GM18870 (cell line): ENCODE data around the gene TRIP4.
"Not testable (repeated sequence)": the region's sequence is repeated elsewhere in the genome, so short reads cannot be mapped to it uniquely, and the experiment has no call there.

Source experiments
- ATAC-seq: cut with Tn5 transposase; IDR thresholded peaks from one replicate; pipeline ENCODE4 v1.9.1; 2021; ENCODE audit warnings: moderate library complexity; ENCODE audit not compliant: unreplicated experiment

The TRIP4 gene

DNA sequence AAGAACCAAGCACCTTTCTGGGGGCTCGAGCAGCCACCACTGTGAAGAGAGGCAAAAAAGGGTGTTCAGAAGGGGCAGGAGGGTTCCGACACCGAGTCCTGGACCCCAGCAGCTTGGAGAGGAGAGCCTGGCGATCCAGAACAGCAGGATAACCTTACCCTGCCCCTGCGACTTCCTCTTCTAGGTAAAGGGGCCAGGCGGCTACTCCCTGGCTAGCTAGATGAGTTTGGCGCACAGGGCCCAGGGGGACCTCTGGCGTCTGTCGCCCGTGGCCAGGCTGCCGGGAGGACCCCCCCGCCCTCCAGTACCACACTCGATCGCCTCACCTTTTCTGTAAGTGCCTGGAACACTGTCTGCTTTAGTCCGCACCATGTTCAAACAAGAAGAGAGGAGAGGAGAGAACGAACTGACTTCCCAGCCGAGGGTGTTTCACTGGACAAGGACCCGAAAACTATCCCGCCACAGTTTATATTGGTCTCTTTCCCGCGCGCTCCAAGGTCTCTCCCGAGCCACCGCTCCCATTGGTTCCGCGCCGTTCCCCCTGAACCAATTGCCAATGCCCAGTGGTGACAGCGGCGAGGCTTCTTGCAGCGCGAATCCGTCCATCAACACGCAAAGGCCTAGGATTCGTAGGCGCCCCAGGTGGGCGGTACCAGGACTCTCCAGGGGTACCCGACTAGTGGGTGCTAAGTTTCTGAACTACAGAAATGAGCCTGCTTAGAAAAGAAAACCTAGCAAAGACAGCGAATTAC lies 6.5 kb upstream of the TRIP4 start, which contains the start of gene PCLAF:
PCLAF (minus strand) TSS at position 442 of the 752 bp plus-strand sequence; CDS start at position 372, 70 bp downstream.
- ATAC-seq = peak; percentile 77

DNA sequence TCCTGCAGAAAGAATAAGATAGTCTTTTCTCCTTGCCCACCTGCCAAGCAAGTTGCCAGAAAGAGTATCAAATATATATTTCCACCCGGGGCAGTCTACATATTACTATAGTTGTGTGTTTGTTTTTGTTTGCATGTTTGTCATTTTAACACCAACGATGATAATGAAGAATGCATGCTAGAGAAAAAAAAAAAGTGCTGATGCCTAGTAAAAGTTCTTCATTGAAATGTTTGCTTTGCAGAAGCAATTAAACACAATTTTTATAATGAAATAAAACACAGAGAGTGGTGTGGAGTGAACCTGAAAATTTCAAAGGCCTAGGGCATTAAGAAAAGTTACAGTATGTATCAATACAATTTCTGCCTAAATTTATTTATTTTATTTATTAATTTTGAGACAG lies 3.9 kb upstream of the TRIP4 start:
- no peak for ATAC-seq

DNA sequence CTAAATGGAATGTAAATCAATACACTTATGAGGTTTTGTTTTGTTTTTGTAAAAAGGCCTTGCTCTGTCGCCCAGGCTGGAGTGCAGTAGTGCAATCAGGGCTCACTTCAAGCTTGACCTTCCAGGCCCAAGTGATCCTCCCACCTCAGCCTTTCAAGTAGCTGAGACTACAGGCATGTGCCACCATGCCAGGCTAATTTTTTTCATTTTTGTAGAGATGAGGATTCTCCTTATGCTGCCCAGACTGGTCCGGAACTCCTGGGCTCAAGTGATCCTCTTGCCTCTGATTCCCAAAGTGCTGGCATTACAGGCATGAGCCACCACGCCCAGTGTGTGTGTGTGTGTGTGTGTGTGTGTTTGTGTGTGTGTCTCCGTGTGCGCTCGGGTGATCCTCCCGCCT lies 1.3 kb upstream of the TRIP4 start:
- ATAC-seq = no peak

DNA sequence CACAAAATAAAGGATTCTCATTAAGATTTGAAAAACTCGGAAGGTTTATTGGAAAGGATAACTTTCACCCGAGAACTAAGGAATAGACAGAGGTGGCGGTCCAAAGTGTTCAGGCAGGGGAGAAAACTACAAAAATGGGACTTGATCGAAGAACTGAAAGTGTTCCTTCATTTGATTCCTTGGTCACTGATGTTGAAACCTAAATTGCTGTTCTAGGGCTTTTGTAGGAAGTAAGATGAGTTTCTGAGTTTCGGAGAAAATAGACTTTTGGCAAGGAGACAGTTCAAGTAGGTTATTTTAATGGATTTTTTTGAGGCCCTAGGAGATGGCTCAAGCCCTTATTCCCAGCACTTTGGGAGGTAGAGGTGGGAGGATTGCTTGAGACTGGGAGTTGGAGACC lies 1.4 kb downstream of the TRIP4 start:
- ATAC-seq = no peak

DNA sequence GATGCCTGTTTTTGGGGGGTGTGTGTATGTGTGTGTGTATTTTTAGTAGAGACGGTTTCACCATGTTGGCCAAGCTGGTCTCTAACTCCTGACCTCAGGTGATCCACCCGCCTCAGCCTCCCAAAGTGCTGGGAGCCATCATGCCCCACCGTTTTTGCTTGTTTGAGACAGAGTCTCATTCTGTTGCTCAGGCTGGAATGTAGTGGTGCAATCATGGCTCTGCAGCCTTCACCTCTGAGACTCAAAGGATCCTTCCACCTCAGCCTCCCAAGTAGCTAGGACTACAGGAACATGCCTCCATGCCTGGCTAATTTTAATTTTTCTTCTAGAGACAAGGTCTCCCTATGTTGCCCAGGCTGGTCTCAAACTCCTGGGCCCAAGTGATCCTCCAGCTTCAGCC lies 4.8 kb downstream of the TRIP4 start:
- ATAC-seq = not testable (repeated sequence)

DNA sequence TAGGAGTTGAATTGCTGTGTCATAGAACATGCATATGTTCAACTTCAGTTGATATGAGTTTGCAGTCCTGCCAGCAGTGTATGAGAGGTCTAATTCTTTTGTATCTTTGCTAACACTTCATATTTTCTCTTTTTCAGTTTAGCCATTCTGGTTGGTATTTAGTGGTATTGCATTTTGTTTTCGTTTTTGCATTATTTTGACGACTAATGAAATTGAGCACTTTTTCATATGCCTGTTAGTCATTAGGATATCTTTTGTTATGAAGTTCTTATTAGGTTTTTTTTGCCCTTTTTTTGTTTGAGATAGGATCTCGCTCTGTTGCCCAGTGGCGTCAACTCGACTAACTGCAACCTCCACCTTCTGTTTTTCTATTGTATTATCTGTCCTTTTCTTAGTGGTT lies 9.2 kb downstream of the TRIP4 start:
- no peak for ATAC-seq

DNA sequence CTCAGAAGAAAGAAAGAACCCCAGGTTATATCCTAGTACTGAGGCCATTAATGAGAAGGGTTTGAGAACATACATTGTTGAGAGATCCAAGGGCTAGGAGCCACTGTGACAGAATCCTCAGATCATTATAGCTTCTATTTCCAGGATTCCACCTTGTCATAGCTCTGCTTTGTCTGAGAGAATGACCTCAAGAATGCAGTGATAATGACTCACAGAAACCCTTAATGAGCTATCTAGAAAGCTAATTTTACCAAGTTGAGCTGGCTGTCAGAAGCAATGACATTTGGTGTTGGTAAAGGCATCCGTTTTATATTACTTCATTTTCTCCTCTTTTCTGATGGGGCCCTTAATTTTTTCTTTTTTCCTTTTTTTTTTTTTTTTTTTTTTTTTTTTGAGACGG lies 10.9 kb downstream of the TRIP4 start:
- ATAC-seq = no peak

DNA sequence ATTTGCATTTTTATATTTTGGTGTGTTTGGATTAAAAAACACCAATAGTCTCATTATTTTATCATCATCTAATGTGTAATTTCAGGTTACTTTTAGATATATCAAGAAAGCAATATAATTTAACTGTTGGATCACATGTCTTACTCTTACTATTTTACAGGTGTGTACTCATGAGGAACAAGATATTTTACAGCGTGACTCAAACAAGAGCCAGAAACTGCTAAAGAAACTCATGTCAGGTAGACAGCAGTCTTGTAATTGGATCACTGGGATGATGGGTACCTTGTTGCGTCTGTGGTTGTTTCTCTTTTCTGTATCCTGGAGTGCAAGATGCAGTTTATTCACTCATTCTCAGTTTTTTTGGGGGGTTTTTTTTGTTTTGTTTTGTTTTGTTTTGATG lies 12.9 kb downstream of the TRIP4 start:
- ATAC-seq = no peak

DNA sequence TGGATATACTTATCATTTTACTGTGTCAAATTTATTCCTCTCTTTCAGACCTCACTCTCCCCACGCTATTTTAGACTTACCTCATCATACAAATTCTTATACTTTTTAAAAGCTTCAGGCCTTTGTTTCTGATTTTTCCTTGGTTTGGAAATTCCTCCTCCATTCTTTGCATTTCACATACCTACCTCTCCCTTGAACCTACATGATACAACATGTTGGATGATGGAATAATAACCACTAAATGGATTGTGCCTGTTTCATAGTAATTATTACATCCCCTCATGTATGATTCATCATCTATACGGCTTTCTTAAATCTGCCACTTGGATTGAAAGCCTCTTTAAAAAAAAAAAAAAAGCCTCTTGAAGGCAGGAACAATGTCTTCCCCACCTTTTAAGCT lies 24.6 kb downstream of the TRIP4 start:
- ATAC-seq = no peak

DNA sequence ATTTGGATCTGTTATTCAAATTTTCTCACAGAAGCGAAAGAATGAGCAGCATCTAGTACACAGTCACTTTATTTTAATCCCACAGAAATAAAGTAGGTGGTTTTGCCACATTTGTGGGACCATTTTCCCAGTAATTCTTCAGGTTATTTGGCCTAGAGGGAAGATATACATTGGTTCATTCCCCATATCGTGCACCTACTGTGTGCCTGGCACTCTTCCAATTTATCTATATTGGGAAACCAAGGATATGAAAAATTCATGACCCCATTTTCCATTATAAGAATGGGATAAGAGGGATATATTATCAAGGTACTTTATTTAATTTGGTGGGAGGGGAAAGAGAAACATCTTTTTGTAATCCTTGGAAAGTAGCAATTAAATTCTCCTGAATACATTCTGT lies 35.1 kb downstream of the TRIP4 start:
- no peak for ATAC-seq

DNA sequence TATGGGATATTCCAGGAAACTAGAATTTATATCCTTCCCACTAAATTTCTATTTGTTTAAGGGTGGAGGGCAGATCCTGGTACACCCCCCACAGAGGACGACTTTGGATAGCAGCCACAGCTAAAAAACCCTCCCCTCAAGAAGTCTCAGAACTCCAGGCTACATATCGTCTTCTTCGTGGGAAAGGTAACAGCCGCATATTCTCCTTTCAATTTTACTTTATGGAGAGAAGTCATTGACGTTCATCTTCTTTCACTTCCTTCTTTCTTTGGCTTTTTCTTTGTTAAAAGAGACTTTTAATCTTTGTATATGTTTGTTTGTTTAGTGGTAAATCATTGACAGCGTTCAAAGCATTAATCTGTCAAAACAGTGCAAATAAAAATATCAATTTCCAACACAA lies 36.3 kb downstream of the TRIP4 start:
- no peak for ATAC-seq

DNA sequence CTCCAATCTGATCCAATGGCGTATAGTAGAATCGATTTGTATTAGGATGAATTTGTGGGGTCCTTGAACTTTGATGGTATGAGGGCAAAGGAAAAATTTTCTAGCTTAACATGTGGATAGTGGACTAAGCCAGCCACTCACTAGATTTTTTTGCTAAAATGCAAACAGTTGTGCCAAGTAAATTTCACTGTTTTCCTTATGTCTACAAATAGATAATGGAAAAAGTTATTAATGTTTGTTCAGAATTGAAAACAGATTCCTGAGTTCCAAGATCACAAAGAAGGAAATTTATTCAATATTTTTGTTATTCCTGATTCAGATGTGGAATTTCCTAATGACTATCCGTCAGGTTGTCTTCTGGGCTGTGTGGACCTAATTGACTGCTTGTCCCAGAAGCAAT lies 37.6 kb downstream of the TRIP4 start:
- ATAC-seq = no peak

DNA sequence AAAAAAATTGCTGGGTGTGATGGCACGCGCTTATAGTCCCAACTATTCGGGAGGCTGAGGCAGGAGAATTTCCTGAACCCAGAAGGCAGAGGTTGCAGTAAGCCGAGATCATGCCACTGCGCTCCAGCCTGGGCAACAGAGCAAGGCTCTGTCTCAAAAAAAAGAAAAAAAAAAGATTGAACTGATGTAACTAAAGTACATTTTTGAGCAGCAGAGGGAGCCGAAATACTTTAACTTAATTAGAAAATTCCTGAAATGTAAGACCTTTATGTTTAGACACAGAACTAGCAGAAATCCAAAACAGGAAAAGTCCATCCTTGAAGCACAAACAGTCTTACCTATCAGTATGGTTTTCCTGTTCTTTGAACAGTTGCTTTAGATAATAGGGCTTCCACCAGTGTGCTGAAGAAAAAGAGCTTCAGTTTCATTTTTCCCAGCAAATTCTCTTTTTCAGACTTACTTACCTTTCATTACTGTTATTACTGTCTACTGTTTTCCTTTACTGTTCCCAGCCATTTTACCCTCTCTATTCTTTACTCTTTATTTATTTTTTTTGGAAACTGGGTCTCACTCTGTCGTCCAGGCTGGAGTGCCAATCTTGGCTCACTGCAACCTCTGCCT lies 39.3 kb downstream of the TRIP4 start:
- ATAC-seq = no peak

DNA sequence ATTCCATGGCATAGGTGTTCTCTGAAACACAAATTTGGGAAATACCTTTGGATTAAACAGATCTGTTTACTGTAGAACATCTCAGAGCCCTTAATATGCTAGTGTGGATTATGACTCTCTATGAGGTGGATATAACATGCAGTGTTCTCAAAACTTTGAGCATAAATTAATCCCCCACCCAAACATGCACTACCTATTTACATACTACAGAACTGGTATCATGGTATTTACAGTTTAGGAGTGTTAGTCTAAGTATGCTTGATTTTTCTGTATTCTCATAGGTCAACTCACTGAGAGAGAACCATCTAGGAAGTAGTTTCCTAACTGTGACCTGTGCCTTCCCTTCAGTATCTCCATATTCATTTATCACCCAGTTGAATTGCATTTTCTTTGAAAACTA lies 41.8 kb downstream of the TRIP4 start:
- ATAC-seq = no peak

DNA sequence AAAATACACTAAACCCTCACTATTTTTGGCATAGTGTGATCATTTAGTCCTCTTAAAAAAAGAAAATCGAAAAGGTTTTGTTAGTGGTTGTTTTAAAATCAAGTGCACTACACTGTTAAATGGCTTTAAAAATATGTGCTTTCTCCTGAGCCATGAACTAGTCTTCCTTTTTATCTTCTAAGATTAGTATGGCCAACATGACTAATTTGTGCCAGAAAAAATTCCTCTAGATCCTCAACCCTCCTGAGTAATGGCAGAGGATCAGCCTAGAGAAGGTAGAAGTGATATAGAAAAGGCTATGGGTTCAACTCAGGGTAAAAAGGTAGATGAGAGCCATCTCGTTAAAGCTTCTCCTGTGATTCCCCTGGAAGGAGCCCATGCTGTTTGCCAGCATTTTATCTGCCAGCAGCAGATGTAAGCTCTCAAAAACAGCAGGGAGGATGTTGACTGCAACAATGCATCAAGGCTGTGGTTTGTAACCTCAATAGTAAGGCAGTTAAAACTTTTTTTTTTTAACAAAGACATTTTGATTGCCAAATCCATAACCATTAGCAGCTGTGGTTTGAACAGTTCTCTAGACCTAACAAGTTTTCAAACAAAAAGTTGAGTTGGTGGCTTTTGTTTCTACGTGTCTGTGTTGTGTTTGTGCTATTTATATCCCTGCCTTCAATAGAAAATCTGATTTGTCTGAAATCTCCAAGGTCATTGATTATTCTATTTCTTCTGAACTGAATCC lies 42.5 kb downstream of the TRIP4 start:
- ATAC-seq = no peak

DNA sequence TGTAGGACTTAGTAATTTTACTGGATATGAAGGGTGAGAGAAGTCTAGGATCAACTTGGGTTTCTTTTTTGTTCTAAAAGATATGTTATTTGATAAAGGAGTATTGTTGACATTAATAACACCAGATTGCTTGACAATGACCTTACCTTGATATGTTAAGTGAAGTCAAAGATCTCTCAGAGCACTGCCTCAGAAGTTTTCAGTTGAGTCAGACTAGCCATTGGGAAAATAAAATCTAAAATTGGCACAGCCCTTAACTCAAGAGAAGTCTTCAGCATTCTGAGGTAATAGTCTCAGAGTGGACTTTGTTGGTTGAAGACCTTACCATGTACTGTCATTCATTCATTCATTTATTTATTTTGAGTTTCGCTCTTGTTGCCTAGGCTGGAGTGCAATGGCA lies 50.3 kb downstream of the TRIP4 start:
- no peak for ATAC-seq

DNA sequence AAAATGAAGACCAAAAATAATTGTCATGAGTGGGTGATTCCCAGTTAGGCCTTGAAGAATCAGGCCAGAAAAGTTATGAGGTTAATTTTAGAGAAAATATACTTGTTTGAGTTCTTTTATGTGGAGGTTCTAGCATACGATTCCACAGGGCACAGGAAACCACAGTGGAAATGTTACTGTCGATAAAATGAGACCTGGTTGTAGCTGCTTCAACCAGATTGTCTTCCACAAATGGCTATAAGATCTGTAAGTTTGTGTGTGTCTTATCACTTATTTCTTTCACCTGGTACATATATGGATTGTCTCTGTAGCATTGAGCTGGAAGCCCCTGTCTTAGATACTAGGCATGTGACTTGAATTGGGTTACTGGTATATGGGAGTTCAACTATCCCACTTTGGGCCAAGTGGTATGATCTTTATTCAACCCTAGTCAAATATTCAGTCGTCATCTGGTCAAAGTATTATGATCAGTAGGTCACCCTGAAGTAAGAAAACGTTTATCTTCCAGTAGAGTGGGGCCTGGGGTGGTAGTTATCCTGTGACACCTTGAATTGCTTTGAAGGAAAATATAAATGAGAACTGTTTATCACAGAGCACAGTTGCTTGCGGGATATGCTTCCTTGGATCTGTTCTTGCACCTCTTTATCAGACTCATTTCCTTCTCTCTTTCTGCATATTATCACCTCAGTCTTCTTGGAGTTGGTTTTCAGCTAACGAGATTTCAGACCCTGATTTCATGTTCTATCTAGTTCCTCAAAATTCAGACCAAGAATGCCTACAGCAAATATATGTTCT lies 51.2 kb downstream of the TRIP4 start:
- no peak for ATAC-seq

DNA sequence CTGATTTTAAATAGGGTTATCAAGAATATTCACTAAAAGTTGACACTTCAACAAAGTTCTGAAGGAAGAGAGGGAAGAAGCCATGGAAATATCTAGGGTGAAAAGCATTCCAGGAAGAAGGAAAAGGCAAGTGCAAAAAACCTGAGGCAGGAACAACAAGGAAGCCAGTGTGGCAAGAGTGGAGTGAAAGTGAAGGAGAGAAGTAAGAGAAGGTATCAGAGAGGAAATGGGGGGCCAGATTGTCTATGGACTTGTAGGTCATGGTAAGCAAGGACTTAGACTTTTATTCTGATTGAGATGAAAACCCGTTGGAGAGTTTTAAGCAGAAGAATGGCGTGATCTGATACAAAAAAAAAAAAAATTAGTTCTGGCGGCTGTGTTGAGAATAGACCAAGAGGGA lies 54.2 kb downstream of the TRIP4 start:
- ATAC-seq = no peak

DNA sequence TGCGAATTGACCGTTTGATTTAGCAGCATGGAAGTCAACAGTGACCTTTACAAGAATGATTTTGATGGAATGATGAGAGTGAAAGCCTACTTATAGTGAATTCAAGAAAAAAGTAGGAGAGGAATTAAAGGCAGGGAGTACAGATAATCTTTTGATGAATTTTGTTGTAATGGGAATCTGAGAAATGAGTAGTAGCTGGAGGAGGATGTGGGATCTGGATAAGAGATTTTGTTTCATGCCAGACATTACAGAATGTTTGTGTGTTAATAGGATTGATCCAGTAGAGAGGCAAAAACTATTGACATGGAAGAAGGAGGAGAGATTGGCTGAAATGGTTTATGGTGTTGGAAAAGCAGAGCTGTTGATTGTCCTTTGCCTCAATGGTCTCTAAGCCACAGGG lies 55.4 kb downstream of the TRIP4 start:
- ATAC-seq = no peak

DNA sequence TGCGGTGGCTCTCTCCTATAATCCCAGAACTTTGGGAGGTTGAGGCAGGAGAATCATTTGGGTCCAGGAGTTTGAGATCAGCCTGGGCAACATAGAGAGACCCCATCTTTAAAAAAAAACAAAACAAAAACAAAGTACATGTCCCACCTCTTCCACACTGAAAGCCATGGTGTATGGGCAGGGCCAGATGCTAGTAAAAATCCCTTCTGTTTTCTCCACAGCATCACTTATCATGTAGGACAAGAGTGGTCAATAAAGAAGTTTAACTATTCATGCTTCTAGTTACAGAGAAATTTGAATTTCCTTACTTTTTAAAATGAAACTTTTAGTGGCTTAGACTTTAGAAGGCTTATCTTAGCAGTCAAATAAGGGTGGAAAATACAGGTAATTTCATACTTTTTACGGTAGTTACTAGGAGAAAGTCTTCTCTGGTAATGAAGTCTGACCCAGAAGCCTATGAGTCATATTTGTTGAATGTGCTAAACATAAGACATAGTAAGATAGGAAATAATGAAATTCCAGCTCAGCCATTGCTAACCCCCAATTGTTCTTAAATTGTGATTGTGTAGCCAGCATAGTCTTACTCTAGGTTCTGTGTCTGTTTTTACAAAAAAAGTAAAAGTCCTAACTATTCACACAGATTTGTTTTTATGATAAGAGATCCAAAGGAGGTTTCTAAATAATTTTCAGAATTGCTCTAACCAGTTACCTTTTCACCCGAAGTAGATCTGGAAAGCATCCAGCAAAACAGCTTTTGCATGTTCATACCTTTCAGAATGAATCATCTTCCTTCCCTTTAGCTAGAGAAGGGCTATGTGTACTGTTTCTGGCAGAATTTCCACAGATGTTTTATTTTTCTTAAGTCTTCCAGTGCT lies 56.3 kb downstream of the TRIP4 start:
- ATAC-seq = no peak
